K562 (cell line): Measurements from ENCODE around the gene ITSN1.

Experiments
- CEBPB ChIP-seq: fragments of 450-650 bp; IDR thresholded peaks from 2 replicates; pipeline ENCODE4 v1.6.1; 2016; ENCODE audit warnings: missing genetic modification characterization, missing compliant biosample characterization
- DNMT1 ChIP-seq: fragments of 450-650 bp; IDR thresholded peaks from 2 replicates; pipeline ENCODE4 v1.6.1; 2016; ENCODE audit warnings: antibody characterized with exemption, mild to moderate bottlenecking
- EGR1 ChIP-seq: fragments of 450-650 bp; conservative IDR thresholded peaks from 2 replicates; pipeline ENCODE4 v1.6.1; 2017; ENCODE audit warnings: mild to moderate bottlenecking
- EZH2 ChIP-seq: IDR thresholded peaks from 2 replicates; pipeline ENCODE4 v1.6.1; 2012; ENCODE audit warnings: low read depth, mild to moderate bottlenecking, inconsistent platforms, low read length, borderline replicate concordance
- KLF6 ChIP-seq: fragments of 250-450 bp; sonication (Bioruptor Pico); IDR thresholded peaks from 2 replicates; pipeline ENCODE4 v1.4.0; 2020; ENCODE audit warnings: mild to moderate bottlenecking, moderate library complexity, borderline replicate concordance
- MXI1 ChIP-seq: IDR thresholded peaks from 2 replicates; pipeline ENCODE4 v1.6.1; 2011; ENCODE audit warnings: low read depth, mild to moderate bottlenecking, improper control_type of control experiment, low read length
- MYC ChIP-seq, 2 experiments: fragments of 250-450 bp in 1 of 2; sonication (Bioruptor Pico) in 1 of 2; IDR thresholded peaks; 2 replicates each; pipeline versions ENCODE4 v1.5.1 to v1.6.1; 2012 to 2021; ENCODE audit warnings: low read depth in 2 of 2, borderline replicate concordance in 1 of 2, improper control_type of control experiment in 1 of 2, low read length in 1 of 2, mild to moderate bottlenecking in 1 of 2, moderate library complexity in 1 of 2
- POLR2AphosphoS5 ChIP-seq: IDR thresholded peaks from 2 replicates; pipeline ENCODE4 v1.6.1; 2011; ENCODE audit warnings: mild to moderate bottlenecking, low read depth, low read length, moderate library complexity; ENCODE audit not compliant: control insufficient read depth, insufficient read depth
- SP2 ChIP-seq: IDR thresholded peaks from 2 replicates; pipeline ENCODE4 v1.6.1; 2011; ENCODE audit warnings: mild to moderate bottlenecking, low read depth, low read length, moderate library complexity; ENCODE audit not compliant: poor library complexity, severe bottlenecking; ENCODE audit errors: extremely low read depth
- THRAP3 ChIP-seq: fragments of 450-650 bp; IDR thresholded peaks from 2 replicates; pipeline ENCODE4 v1.6.1; 2016; ENCODE audit warnings: mild to moderate bottlenecking, inconsistent platforms, borderline replicate concordance
- TF ChIP-seq, protein P1 (sequence below), 3 experiments: IDR thresholded peaks in 2 of 3; conservative IDR thresholded peaks in 1 of 3; 2 replicates each; pipeline ENCODE4 v1.5.1; 2011 to 2012; ENCODE audit warnings: low read length in 3 of 3, mild to moderate bottlenecking in 3 of 3, control low read depth in 2 of 3, improper control_type of control experiment in 1 of 3, inconsistent platforms in 1 of 3, low read depth in 1 of 3, mixed read lengths in 1 of 3, moderate library complexity in 1 of 3; ENCODE audit not compliant: insufficient read depth in 2 of 3
- TF ChIP-seq, protein P2 (sequence below): fragments of 250-450 bp; sonication (Bioruptor Pico); IDR thresholded peaks from 2 replicates; pipeline ENCODE4 v1.8.0; 2022; ENCODE audit warnings: inconsistent platforms, mild to moderate bottlenecking, moderate library complexity, borderline replicate concordance

DNA sequence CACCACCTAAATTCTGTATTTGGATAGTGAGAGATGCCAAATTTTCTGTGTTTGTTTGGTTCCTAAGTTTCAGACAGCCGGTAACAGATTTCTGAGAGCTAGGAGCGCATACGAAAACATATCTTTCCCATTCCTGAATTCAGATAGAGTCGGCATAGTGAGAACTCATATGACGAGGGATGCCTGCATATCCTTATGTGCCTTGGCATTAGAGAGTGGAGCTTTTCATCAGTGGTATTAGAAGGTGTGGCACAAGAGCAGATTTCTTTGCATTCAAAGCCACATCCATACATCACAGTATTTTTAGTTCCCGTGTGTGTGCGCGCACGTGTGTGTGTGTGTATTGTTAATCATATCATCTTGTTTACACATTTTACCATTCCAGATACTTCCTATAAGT lies 187.5 kb downstream of the ITSN1 start:
- TF ChIP-seq POLR2AphosphoS5: no peak
- no peak for TF ChIP-seq EZH2
- no peak for TF ChIP-seq THRAP3
- TF ChIP-seq, protein P1, sequence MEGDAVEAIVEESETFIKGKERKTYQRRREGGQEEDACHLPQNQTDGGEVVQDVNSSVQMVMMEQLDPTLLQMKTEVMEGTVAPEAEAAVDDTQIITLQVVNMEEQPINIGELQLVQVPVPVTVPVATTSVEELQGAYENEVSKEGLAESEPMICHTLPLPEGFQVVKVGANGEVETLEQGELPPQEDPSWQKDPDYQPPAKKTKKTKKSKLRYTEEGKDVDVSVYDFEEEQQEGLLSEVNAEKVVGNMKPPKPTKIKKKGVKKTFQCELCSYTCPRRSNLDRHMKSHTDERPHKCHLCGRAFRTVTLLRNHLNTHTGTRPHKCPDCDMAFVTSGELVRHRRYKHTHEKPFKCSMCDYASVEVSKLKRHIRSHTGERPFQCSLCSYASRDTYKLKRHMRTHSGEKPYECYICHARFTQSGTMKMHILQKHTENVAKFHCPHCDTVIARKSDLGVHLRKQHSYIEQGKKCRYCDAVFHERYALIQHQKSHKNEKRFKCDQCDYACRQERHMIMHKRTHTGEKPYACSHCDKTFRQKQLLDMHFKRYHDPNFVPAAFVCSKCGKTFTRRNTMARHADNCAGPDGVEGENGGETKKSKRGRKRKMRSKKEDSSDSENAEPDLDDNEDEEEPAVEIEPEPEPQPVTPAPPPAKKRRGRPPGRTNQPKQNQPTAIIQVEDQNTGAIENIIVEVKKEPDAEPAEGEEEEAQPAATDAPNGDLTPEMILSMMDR (IDR thresholded peaks at IDR 0.05 in 2 of 3, conservative IDR thresholded peaks at IDR 0.05 in 1 of 3; ENCODE audit: insufficient read depth in 2 of 3, low read depth in 1 of 3, low read length in 3 of 3): no peak
- no peak for TF ChIP-seq KLF6
- TF ChIP-seq CEBPB: no peak
- TF ChIP-seq DNMT1: no peak
- no peak for TF ChIP-seq MXI1
- no peak for TF ChIP-seq SP2
- TF ChIP-seq, protein P2, sequence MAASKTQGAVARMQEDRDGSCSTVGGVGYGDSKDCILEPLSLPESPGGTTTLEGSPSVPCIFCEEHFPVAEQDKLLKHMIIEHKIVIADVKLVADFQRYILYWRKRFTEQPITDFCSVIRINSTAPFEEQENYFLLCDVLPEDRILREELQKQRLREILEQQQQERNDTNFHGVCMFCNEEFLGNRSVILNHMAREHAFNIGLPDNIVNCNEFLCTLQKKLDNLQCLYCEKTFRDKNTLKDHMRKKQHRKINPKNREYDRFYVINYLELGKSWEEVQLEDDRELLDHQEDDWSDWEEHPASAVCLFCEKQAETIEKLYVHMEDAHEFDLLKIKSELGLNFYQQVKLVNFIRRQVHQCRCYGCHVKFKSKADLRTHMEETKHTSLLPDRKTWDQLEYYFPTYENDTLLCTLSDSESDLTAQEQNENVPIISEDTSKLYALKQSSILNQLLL (CRISPR knock-in tag): no peak
- no peak for TF ChIP-seq EGR1
- no peak for TF ChIP-seq MYC (IDR thresholded peaks at IDR 0.05; ENCODE audit: low read depth, low read length)
- no peak for TF ChIP-seq MYC (CRISPR knock-in tag; IDR thresholded peaks at IDR 0.05; ENCODE audit: borderline replicate concordance, low read depth)
